ENCODE data around the gene MYO18B.

The MYO18B gene

DNA sequence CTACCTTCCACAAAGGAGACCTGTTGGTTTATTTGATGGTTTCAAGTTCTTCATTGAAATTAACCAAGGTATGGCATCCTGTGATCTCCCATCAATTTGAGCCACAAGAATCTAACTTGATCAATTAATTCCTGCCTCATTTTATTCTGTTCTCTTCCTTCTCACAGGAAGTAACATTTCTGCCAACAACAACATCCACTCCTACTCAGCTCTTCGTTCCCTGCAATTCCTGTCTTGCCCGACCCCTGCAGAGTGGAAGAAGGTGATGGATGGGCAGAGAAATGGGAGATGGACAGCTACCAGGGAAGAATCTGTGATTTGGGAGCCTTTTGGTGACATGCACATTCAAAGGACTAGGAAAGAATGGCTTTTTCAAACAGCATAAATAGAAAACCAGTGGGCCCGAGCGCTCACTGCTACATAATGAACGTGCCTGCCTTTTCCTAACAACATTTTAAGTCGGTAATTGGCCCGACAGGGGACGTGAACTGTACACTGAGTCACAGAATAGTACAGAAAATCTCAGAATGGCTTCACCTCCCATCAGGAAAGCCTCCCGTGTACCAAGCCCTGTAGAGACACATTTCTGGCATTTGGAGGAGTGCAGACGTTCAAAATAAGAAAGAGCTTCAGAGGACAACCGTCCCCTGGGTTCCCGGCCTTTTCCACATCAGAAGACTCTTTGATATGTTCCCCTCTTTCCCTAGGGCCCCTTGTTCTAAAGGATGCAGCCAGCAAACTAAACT is 314.6 kb downstream of the MYO18B start:
- DNase-seq, result no peak

DNA sequence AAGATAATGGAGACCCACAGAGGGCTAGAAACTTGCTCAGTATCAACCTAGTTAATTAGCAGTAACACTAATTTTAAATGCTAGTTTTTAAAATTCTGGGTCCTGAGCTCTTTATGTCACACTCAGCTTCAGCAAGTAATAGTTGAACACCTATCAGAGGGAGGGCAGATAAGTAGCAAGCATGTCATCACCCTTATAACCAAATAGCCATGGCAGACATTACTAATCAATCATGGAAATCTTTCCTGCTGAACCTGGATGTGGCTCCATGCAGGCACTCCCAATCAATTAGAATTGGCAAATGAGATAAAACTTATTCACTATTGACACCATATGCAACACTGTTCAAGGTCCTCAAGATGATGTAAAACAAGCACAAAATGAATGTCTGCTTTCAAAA is 315.7 kb downstream of the MYO18B start:
- DNase-seq, result no peak

DNA sequence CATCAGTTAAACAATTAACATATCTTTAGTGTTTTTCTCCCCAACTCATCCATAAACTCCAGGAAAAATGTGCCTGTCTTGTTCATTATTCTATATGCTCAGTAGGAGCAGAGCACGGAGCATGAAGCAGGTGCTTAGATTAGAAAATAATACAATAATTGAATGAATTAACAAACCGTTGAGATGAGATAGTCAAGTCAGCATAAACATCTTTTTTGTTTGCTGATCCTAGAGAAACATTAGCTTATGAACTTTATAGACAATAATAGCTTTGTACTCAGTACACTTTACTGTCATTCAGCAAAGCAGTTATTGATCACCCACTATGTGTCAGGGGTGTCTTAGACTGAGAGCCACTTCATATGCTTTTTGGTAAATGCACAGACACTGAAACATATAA is 322.1 kb downstream of the MYO18B start:
- DNase-seq, result no peak

DNA sequence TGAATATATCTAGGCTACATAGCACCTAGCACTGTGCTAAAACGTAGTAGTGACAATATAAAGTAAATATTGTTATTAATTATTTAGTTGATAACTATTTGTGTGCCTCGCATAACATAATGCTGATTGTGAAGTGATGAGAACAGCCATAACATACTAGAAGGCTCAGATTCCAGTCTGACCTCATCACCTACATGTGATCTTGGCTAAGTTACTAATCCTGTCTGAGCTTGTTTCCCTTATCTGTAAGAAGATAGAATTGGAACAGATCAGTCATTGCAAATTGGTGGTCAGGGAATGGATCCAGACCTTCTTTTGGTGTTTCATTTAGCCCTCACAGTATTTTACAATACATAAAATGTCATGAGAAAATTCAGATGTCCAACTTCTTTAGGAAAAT is 323.9 kb downstream of the MYO18B start:
- no peak for DNase-seq

DNA sequence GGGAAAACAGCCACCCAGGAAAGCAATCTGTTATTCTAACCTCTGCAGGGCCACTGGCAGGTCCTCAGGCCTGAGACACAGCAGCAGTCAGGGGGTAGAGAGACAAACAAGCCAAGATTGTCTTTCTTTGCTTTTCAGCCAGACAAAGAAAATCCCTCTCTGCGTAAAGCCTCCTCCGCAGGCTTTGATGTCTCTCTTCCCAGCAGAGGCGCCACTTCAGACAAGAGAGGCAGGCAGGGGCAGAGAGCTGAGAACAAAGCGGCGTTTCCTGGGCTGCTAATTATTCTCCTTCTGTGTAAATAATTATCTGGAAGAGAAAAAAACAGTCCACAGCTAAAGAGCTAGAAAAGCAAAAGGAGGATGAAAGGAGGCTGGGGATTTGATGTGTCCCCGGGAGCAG is 324.5 kb downstream of the MYO18B start:
- no peak for DNase-seq

DNA sequence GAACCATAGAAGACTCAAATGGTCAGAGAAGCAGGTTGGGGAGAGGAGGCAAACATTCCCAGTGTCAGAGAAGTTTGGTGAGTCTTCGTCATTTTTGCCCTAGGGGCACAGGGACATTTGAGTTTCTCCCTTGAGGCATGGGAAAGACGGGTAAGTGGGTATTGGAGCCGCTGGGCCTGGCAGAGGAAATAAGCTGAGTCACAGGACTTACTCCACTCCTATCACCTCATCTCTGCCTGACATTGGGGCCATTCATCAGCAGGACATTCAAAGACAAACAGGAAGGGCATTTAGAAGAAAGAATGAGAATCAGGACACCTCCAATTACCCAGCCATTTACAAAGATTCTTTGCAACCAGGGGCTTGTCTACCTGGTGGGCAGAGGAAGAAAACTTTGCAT is 326.6 kb downstream of the MYO18B start:
- DNase-seq, result no peak

DNA sequence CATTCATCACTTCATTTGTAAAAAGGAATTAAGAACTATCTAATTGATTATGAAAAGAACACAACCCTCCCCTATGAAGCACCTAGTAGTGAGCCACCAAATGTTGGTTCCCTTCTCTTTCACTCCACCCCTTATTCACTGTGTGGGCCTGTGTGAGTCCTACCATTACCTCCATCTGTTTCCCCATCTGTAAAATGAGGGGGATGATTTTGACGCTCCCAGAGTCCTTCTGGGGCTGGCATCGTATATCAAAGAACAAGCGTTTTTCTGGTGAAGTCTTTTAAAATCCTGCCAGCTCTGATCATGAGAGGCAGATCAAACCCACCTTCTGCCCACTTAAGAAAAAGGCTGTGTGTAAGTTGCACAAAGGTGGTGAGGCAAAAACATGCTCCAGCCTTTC is 330.6 kb downstream of the MYO18B start:
- no peak for DNase-seq

DNA sequence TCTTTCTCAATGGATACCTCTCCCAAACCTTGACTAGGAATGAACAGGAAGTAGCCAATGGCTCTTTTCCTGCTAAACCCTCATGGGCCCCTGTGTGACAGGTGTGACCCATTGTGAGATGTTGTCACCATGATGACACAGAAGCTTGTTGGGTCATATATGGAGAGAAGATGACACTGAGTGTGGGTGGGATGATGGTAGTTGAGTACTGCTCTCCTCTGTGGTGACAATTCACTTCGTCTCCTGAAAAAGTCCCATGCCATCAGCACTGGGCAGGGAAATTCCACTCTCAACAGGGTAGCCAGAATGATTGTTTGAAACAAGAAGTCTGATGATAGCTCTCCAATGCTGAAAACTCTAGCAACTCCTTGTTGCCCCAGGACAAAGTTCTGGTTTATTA is 333.3 kb downstream of the MYO18B start:
- no peak for DNase-seq

DNA sequence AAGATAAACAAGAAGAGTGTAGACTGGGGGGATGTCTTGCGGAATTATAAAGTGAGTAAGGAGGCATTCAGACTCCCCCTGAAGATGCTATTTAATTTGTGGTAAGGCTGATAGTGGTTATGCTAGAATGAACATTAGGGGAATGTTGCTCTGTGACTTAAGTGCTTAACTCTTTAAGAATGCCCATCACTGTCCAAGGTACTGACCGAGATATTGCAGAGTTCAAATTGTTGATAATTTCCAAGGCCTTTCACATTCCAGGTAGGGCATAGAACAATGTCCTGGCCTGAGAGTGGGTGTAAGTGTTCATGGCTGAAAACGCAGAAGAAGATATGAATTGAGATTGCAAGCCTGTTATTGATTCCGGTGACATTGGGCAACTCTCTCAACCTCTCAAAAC is 337.0 kb downstream of the MYO18B start:
- no peak for DNase-seq
